WTC11 (cell line): ENCODE results near the gene ARPC2. TPM values are rescaled to one million over a fixed set of nuclear protein-coding genes. Genes with fewer than 3 reads are reported as not detected.

Experiments used
- ATAC-seq: fragments of 200-7000 bp; cut with Tn5 transposase; 2 replicates; pipeline ENCODE4 v1.10.0; 2021; ENCODE audit warnings: mild to moderate bottlenecking, moderate library complexity
- CTCF ChIA-PET: fragments of 300-600 bp; sonication (Branson Sonifier 250); formaldehyde crosslinking; loops from one replicate; lab custom pipeline; 2021; ENCODE audit warnings: antibody characterized with exemption; lab: Charles Lee
- POLR2A ChIA-PET: fragments of 350-600 bp; sonication (Branson Sonifier 250); formaldehyde crosslinking; loops from one replicate; lab custom pipeline; 2021; ENCODE audit warnings: antibody characterized with exemption; lab: Charles Lee
- DNase-seq: peaks from one replicate; pipeline ENCODE4 v3.0.0; 2021; ENCODE audit warnings: low spot score
- H3K27ac Mint-ChIP-seq: 2 replicates; pipeline ENCODE4 v1.8.0; 2021; ENCODE audit warnings: mixed read lengths
- H3K27me3 Mint-ChIP-seq: 2 replicates; pipeline ENCODE4 v1.8.0; 2021; ENCODE audit warnings: low read depth, mild to moderate bottlenecking, moderate library complexity, mixed read lengths
- H3K36me3 Mint-ChIP-seq: 2 replicates; pipeline ENCODE4 v1.8.0; 2021; ENCODE audit warnings: mixed read lengths
- H3K4me1 Mint-ChIP-seq: 2 replicates; pipeline ENCODE4 v1.8.0; 2022; ENCODE audit warnings: mixed read lengths
- H3K4me3 Mint-ChIP-seq: 2 replicates; pipeline ENCODE4 v1.8.0; 2021; ENCODE audit warnings: mild to moderate bottlenecking, moderate library complexity, mixed read lengths
- H3K9me3 Mint-ChIP-seq: 2 replicates; pipeline ENCODE4 v1.8.0; 2021; ENCODE audit warnings: mixed read lengths
- ATF2 ChIP-seq: sonication (generic); formaldehyde crosslinking; IDR thresholded peaks from 2 replicates; pipeline ENCODE4 v1.8.1; 2022; ENCODE audit warnings: low read depth, missing genetic modification reagents, borderline replicate concordance
- CREB1 ChIP-seq: sonication (generic); formaldehyde crosslinking; IDR thresholded peaks from 2 replicates; pipeline ENCODE4 v1.8.0; 2023; ENCODE audit warnings: mild to moderate bottlenecking, missing genetic modification reagents
- FOXP4 ChIP-seq: sonication (generic); formaldehyde crosslinking; IDR thresholded peaks from 2 replicates; pipeline ENCODE4 v1.8.0; 2022; ENCODE audit warnings: mild to moderate bottlenecking, missing genetic modification reagents
- GTF2I ChIP-seq: fragments of 250-450 bp; sonication (Bioruptor Pico); conservative IDR thresholded peaks from 2 replicates; pipeline ENCODE4 v1.4.0; 2021; ENCODE audit warnings: mild to moderate bottlenecking
- KAT7 ChIP-seq: sonication (generic); formaldehyde crosslinking; IDR thresholded peaks from 2 replicates; pipeline ENCODE4 v1.8.1; 2023; ENCODE audit warnings: missing genetic modification reagents, mild to moderate bottlenecking, borderline replicate concordance
- MXD4 ChIP-seq: fragments of 250-450 bp; sonication (Bioruptor Pico); IDR thresholded peaks from 2 replicates; pipeline ENCODE4 v1.8.0; 2021; ENCODE audit warnings: mild to moderate bottlenecking, moderate library complexity, borderline replicate concordance
- NFATC4 ChIP-seq: fragments of 250-450 bp; sonication (Bioruptor Pico); IDR thresholded peaks from 2 replicates; pipeline ENCODE4 v1.9.0; 2021; ENCODE audit warnings: mild to moderate bottlenecking
- ZNF121 ChIP-seq: sonication (generic); formaldehyde crosslinking; IDR thresholded peaks from 2 replicates; pipeline ENCODE4 v1.8.0; 2023; ENCODE audit warnings: missing genetic modification reagents
- ZNF138 ChIP-seq: sonication (generic); formaldehyde crosslinking; conservative IDR thresholded peaks from 2 replicates; pipeline ENCODE4 v1.8.1; 2022; ENCODE audit warnings: mild to moderate bottlenecking, moderate library complexity, missing genetic modification reagents
- total RNA-seq: library from RNA; stranded (reverse); gene quantifications from 3 replicates; pipeline ENCODE4 v1.2.3, GENCODE V29; 2021
- TF ChIP-seq, protein P1 (sequence below): sonication (generic); formaldehyde crosslinking; IDR thresholded peaks from 2 replicates; pipeline ENCODE4 v1.8.1; 2023; ENCODE audit warnings: mild to moderate bottlenecking, moderate library complexity, missing genetic modification reagents
- TF ChIP-seq, protein P2 (sequence below): fragments of 250-450 bp; sonication (Bioruptor Pico); IDR thresholded peaks from 2 replicates; pipeline ENCODE4 v1.9.0; 2021; ENCODE audit warnings: mild to moderate bottlenecking
- TF ChIP-seq, protein P3 (sequence below): sonication (generic); formaldehyde crosslinking; IDR thresholded peaks from 2 replicates; pipeline ENCODE4 v1.8.1; 2023; ENCODE audit warnings: mild to moderate bottlenecking, missing genetic modification reagents, moderate library complexity
- TF ChIP-seq, protein P4 (sequence below): fragments of 200-600 bp; IDR thresholded peaks from 2 replicates; pipeline ENCODE4 v1.8.0; 2022; ENCODE audit warnings: antibody characterized with exemption
- TF ChIP-seq, protein P5 (sequence below): sonication (generic); formaldehyde crosslinking; IDR thresholded peaks from 2 replicates; pipeline ENCODE4 v1.8.0; 2022; ENCODE audit warnings: mild to moderate bottlenecking, missing genetic modification reagents
- TF ChIP-seq, protein P6 (sequence below): fragments of 250-450 bp; sonication (Bioruptor Pico); IDR thresholded peaks from 2 replicates; pipeline ENCODE4 v2.1.2; 2022; ENCODE audit warnings: mild to moderate bottlenecking, moderate library complexity

The ARPC2 gene
- total RNA-seq, 1 experiment from 2014 or later: 184 TPM

DNA sequence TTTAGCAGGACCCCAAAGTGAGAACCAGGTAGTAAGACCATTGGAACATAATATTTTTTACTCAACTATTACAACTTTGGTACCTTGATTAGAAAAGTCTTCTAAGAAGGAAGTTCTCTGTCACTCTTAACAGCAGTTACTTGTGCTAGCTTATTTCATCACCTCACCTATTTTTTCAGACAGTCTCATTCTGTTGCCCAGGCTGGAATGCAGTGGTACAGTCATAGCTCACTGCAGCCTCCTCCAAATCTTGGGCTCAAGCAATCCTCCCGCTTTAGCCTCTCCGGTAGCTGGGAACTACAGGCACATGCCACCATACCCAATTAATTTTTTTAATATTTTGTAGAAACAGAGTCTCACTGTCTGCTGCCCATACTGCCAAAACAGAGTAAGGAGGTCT lies 18.0 kb downstream of the ARPC2 start:
- POLR2A ChIA-PET: no interaction called here
- no peak overlapping the region for H3K27ac Mint-ChIP-seq
- TF ChIP-seq, protein P1, sequence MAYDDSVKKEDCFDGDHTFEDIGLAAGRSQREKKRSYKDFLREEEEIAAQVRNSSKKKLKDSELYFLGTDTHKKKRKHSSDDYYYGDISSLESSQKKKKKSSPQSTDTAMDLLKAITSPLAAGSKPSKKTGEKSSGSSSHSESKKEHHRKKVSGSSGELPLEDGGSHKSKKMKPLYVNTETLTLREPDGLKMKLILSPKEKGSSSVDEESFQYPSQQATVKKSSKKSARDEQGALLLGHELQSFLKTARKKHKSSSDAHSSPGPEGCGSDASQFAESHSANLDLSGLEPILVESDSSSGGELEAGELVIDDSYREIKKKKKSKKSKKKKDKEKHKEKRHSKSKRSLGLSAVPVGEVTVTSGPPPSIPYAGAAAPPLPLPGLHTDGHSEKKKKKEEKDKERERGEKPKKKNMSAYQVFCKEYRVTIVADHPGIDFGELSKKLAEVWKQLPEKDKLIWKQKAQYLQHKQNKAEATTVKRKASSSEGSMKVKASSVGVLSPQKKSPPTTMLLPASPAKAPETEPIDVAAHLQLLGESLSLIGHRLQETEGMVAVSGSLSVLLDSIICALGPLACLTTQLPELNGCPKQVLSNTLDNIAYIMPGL (CRISPR knock-in tag): no peak
- TF ChIP-seq, protein P2, sequence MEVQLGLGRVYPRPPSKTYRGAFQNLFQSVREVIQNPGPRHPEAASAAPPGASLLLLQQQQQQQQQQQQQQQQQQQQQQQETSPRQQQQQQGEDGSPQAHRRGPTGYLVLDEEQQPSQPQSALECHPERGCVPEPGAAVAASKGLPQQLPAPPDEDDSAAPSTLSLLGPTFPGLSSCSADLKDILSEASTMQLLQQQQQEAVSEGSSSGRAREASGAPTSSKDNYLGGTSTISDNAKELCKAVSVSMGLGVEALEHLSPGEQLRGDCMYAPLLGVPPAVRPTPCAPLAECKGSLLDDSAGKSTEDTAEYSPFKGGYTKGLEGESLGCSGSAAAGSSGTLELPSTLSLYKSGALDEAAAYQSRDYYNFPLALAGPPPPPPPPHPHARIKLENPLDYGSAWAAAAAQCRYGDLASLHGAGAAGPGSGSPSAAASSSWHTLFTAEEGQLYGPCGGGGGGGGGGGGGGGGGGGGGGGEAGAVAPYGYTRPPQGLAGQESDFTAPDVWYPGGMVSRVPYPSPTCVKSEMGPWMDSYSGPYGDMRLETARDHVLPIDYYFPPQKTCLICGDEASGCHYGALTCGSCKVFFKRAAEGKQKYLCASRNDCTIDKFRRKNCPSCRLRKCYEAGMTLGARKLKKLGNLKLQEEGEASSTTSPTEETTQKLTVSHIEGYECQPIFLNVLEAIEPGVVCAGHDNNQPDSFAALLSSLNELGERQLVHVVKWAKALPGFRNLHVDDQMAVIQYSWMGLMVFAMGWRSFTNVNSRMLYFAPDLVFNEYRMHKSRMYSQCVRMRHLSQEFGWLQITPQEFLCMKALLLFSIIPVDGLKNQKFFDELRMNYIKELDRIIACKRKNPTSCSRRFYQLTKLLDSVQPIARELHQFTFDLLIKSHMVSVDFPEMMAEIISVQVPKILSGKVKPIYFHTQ (CRISPR knock-in tag): no peak
- no peak for TF ChIP-seq CREB1 (CRISPR knock-in tag)
- TF ChIP-seq, protein P3, sequence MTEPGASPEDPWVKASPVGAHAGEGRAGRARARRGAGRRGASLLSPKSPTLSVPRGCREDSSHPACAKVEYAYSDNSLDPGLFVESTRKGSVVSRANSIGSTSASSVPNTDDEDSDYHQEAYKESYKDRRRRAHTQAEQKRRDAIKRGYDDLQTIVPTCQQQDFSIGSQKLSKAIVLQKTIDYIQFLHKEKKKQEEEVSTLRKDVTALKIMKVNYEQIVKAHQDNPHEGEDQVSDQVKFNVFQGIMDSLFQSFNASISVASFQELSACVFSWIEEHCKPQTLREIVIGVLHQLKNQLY (CRISPR knock-in tag): no peak
- no peak for TF ChIP-seq ATF2
- TF ChIP-seq KAT7 (CRISPR knock-in tag): no peak
- TF ChIP-seq, protein P4, sequence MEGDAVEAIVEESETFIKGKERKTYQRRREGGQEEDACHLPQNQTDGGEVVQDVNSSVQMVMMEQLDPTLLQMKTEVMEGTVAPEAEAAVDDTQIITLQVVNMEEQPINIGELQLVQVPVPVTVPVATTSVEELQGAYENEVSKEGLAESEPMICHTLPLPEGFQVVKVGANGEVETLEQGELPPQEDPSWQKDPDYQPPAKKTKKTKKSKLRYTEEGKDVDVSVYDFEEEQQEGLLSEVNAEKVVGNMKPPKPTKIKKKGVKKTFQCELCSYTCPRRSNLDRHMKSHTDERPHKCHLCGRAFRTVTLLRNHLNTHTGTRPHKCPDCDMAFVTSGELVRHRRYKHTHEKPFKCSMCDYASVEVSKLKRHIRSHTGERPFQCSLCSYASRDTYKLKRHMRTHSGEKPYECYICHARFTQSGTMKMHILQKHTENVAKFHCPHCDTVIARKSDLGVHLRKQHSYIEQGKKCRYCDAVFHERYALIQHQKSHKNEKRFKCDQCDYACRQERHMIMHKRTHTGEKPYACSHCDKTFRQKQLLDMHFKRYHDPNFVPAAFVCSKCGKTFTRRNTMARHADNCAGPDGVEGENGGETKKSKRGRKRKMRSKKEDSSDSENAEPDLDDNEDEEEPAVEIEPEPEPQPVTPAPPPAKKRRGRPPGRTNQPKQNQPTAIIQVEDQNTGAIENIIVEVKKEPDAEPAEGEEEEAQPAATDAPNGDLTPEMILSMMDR: no peak
- no peak for TF ChIP-seq GTF2I (CRISPR knock-in tag)
- TF ChIP-seq, protein P5, sequence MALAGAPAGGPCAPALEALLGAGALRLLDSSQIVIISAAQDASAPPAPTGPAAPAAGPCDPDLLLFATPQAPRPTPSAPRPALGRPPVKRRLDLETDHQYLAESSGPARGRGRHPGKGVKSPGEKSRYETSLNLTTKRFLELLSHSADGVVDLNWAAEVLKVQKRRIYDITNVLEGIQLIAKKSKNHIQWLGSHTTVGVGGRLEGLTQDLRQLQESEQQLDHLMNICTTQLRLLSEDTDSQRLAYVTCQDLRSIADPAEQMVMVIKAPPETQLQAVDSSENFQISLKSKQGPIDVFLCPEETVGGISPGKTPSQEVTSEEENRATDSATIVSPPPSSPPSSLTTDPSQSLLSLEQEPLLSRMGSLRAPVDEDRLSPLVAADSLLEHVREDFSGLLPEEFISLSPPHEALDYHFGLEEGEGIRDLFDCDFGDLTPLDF (CRISPR knock-in tag): no peak
- no peak for TF ChIP-seq MXD4 (CRISPR knock-in tag)
- TF ChIP-seq ZNF138 (CRISPR knock-in tag): no peak
- TF ChIP-seq, protein P6, sequence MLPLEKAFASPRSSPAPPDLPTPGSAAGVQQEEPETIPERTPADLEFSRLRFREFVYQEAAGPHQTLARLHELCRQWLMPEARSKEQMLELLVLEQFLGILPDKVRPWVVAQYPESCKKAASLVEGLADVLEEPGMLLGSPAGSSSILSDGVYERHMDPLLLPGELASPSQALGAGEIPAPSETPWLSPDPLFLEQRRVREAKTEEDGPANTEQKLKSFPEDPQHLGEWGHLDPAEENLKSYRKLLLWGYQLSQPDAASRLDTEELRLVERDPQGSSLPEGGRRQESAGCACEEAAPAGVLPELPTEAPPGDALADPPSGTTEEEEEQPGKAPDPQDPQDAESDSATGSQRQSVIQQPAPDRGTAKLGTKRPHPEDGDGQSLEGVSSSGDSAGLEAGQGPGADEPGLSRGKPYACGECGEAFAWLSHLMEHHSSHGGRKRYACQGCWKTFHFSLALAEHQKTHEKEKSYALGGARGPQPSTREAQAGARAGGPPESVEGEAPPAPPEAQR: no peak
- no peak for TF ChIP-seq FOXP4
- no peak for TF ChIP-seq NFATC4 (CRISPR knock-in tag)
- no peak for TF ChIP-seq ZNF121 (CRISPR knock-in tag)

More for the DNA sequence above, 18.0 kb downstream of the ARPC2 start:
- CTCF ChIA-PET: no interaction called here
- no peaks in the 10 kb centered on the region for H3K4me1 Mint-ChIP-seq
- peaks cover 7% of the 10 kb centered on the region for H3K9me3 Mint-ChIP-seq
- DNase-seq (no peak), ATAC-seq (no peak)
- H3K4me3 Mint-ChIP-seq: no peak overlapping the region
- peaks cover 78% of the 10 kb centered on the region for H3K36me3 Mint-ChIP-seq
- H3K27me3 Mint-ChIP-seq: no peaks in the 10 kb centered on the region
